Measurements from ENCODE around the gene MLH3. TPM values are rescaled to one million over a fixed set of nuclear protein-coding genes. Genes with fewer than 3 reads are reported as not detected.

The MLH3 gene
- total and polyA plus RNA-seq, 2 of the 13 experiments (the other 11 are each of a cell fraction or from before 2014, with no cell fraction given) = 14.4 to 24.8 TPM

- no peak for TF ChIP-seq ERF (CRISPR knock-in tag; IDR thresholded peaks at IDR 0.05)
- no peak for TF ChIP-seq USF2 (IDR thresholded peaks at IDR 0.05; ENCODE audit: low read depth, low read length)
- 0 out of 2 replicates have a peak, but pooled peaks have one; percentile 62 for TF ChIP-seq USF2 (CRISPR knock-in tag; IDR thresholded peaks at IDR 0.05; ENCODE audit: borderline replicate concordance)
- TF ChIP-seq CHCHD3 (CRISPR knock-in tag; IDR thresholded peaks at IDR 0.05) = no peak
- TF ChIP-seq TCF7L2 (IDR thresholded peaks at IDR 0.05; ENCODE audit: low read depth, low read length) = no peak
- peak; percentile 73 for TF ChIP-seq HNRNPLL (IDR thresholded peaks at IDR 0.05; ENCODE audit: low read depth, low read length, poor library complexity, severe bottlenecking)
- TF ChIP-seq TAF15 (IDR thresholded peaks at IDR 0.05; ENCODE audit: low read depth, low read length, poor library complexity, severe bottlenecking) = peak; percentile 27
- 0 out of 2 replicates have a peak, but pooled peaks have one; percentile 63 for TF ChIP-seq ZNF468 (CRISPR knock-in tag; IDR thresholded peaks at IDR 0.05)
- TF ChIP-seq ZNF431 (CRISPR knock-in tag; IDR thresholded peaks at IDR 0.05; ENCODE audit: borderline replicate concordance, low read depth) = peak; percentile 65; the same call in 1 of the 2 replicates
- TF ChIP-seq IRX3 (CRISPR knock-in tag; IDR thresholded peaks at IDR 0.05; ENCODE audit: borderline replicate concordance, low read depth) = no peak
- no peak for TF ChIP-seq CBX1 (IDR thresholded peaks at IDR 0.05; ENCODE audit: low read depth)
- peak; percentile 78 for TF ChIP-seq SAP130 (CRISPR knock-in tag; IDR thresholded peaks at IDR 0.05; ENCODE audit: low read depth)
- TF ChIP-seq ELF1 (CRISPR knock-in tag; IDR thresholded peaks at IDR 0.05) = no peak; the same call in 1 of the 2 replicates
- TF ChIP-seq HOXA5 (CRISPR knock-in tag; IDR thresholded peaks at IDR 0.05) = 0 out of 2 replicates have a peak, but pooled peaks have one; percentile 72
- TF ChIP-seq ZNF672 (CRISPR knock-in tag; IDR thresholded peaks at IDR 0.05) = peak; percentile 47
- no peak for TF ChIP-seq ZNF234 (CRISPR knock-in tag; conservative IDR thresholded peaks at IDR 0.05)
- no peak for TF ChIP-seq REST (IDR thresholded peaks at IDR 0.05; ENCODE audit: borderline replicate concordance in 1 of 2, low read depth in 1 of 2, low read length in 2 of 2)
- TF ChIP-seq RCOR2 (CRISPR knock-in tag; IDR thresholded peaks at IDR 0.05) = no peak
- TF ChIP-seq KAT2B (IDR thresholded peaks at IDR 0.05; ENCODE audit: borderline replicate concordance, low read depth, low read length) = no peak
- TF ChIP-seq ZNF883 (CRISPR knock-in tag; IDR thresholded peaks at IDR 0.05; ENCODE audit: not compliant biosample characterization) = peak; percentile 17
These were observed 18.0 kb upstream of the MLH3 start, which contains the start of gene ZC2HC1C (continued) for GRCh38 chr14:75069121-75069810.

Measured in HepG2 (cell line).